DMS 273 treated with DMSO at 0.1 percent for 48 hours (cell line): ENCODE data around the gene RAP1GAP.
"Not testable (repeated sequence)": the region's sequence is repeated elsewhere in the genome, so short reads cannot be mapped to it uniquely, and the experiment has no call there.

ENCODE experiments used
- DNase-seq: peaks from one replicate; lab custom pipeline; 2025; lab: John Stamatoyannopoulos, UW

The RAP1GAP gene

DNA sequence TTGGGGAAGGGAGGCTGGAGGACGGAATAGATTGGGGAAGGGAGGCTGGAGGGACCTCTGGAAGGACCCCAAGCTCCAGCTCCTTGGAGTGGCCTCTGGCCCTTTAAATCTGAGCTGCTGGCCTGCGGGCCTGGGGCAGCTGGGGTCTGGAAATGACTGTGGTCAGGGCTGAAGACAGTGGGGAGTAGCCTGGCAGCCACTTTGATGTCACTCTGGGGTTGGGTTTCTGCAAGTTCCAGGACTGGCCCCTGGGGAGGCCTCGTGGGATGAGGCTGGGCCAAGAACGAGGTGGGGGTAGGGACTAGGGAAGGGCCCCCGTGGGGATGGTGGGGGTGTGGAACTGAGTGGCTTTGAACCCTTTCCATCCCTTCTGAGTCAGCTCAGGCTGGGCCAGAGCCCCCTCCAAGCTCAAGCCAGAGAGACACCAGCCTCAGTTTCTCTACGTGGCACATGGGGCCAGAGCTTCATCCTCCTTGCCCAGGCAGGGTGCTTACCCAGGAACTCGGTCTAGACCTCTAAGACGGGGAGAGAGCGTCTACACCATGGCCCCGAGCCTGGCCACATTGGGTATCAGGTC, 100.3 kb downstream of the RAP1GAP start:
- DNase-seq, result no peak

GRCh38 chr1:21568006-21568746, 101.0 kb downstream of the RAP1GAP start:
- DNase-seq, result no peak

- DNase-seq, result no peak
These were observed 101.7 kb downstream of the RAP1GAP start for GRCh38 chr1:21567241-21568005.

DNA sequence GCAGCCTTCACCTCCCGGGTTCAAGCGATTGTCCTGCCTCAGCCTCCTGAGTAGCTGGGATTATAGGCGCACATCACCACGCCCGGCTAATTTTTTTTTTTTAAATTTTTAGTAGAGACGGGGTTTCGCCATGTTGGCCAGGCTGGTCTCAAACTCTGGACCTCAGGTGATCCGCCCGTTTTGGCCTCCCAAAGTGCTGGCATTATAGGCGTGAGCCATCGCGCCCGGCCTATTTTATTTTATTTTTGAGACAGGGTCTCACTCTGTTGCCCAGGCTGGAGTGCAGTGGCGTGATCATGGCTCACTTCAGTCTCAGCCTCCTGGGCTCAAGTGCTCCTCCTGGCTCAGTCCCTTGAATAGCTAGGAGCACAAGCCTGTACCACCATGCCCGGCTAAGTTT, 102.8 kb downstream of the RAP1GAP start:
- not testable (repeated sequence) for DNase-seq

DNA sequence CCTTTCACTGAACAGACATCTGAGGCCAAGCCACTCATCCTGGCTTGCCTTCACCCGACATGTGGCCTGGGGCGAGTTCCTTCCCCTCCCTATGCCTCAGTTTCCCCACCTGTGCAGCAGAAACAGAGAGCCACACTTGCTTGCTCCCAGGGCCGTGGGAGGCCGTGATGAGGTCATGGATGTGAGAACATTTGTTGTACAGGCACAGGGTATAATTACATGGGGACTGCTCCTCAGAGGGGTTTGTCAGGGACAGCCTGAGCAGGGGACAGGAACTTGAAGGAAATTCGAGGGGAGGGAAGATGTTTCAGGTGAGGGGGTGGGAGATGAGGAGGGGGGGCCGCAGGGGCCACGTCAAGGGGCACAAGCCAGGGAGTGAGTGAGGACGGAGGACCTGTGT, 103.9 kb downstream of the RAP1GAP start:
- DNase-seq, result no peak

DNA sequence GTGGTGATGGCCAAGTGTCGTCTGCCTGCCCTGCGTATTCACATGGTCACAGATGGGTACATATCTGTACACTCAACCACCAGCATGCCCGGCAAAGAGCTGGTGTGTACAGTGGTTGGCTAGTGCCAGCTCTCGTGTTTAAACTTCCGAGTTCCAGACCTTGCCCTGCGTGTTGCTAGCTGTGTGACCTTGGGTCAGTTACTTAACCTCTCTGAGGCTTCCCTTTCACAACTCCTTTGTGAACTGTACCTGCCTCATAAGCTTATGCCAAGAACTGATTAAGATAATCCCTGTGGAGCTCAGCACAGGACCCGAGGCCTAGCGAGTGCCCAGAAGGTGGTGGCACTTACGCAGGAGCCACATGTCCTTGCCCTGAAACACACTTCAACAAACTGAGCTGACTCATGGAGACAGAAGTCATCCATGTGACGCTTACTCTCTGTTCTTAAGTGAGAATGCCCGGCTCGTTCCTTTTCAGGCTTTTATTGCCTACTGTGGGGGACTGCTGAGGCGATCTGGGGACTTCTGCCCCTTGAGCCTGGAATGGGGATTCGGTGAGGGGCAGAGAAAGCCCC, 104.5 kb downstream of the RAP1GAP start:
- no peak for DNase-seq

DNA sequence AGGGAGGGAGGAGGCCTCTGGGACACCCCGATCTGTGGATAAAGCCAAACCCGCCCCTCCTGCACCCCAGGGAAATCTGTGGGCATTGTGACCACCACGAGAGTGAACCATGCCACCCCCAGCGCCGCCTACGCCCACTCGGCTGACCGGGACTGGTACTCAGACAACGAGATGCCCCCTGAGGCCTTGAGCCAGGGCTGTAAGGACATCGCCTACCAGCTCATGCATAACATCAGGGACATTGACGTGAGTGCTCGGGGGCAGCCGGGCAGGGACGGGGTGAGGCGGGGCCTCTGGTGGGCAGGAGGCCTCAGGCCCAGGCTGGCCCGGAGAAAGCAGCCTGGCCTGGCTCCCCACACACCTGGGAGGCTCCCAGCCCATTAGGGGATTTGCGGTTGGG, 105.2 kb downstream of the RAP1GAP start:
- DNase-seq, result no peak

- DNase-seq, result no peak
These were observed 106.3 kb downstream of the RAP1GAP start for GRCh38 chr1:21562896-21563295.

- no peak for DNase-seq
These were observed 108.1 kb downstream of the RAP1GAP start for GRCh38 chr1:21560916-21561638.

- DNase-seq, result no peak
These were observed 109.2 kb downstream of the RAP1GAP start for GRCh38 chr1:21559788-21560567.

DNA sequence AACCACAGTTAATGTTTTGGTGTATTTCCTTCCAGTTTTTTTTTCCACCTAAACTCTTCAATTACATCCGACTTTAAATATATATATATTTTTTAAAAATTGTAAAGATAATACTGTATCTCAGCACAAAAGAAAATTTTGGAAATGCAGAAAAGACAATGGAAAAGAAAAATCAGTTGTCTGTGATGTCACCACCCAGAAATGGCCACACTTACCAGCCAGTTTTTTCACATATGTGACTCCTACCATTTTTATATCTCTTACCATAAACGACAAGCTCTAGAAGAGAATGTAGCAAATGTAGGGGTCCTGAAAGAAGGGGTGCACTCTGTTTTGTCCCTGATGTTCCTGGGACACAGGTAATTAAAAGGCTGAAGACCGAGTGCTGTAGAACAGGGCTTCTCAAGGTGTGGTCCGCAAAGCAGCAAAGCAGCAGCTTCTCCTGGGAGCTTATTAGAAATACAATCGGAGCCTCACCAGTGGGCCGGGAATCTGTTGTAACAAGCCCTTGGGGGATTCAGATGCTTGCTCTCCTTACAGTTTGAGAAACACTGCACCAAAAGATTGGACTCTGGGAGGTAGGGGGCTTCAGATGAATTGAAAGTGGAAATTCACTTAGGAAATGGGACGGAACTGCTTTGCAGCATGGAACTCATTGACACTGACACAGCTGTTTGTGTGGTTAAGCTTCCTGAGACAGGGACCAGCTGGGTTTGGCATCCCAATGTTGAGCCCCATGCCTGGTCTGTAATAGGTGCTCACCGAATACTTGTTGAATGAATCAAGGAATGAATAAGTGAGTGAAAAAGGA, 115.8 kb downstream of the RAP1GAP start:
- no peak for DNase-seq

DNA sequence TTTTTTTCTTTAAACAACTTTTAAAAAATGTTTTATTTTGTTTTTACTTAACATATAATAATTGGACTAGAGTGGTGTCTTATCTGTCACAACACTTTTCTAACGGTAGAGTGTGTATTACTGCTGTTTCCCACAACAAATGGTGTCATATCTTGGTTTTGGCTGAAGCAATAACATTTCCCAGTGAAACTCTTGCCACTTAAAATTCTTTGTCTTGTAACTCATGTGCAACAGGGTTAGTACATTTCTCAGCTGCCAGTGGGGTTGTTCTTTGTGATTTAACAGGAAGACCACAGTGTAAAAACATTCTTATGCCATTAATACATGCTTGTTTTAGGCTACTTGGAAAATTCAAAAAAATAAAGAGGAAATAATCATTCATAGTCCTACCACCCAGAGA, 116.4 kb downstream of the RAP1GAP start:
- no peak for DNase-seq

DNA sequence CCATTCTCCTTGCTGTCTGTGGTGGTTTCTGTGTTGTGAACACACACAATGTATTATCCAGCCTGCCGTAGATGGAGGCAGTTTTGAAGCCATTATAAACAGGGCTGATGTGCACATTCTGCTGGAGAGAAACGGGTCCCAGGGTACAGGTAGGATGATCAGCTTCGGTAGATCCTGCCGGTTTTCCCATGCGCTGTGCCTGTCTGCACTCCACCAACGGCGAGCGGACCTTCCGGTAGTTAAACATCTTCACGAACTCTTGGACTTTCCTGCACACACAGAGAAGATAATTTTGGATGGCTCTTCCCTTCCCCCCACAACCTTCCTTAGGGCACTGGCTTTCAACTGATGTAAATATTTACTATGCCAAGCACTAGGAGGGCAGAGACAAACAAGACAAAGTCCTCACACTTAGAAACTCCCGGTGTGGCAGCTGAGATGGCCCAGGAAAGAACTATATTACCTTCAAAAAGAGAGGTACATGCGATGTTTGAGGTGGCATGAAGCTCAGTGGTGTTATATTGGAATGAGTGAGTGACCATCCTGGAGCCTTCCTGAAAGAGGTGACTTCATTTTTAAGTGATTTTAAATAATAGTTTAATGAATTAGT, 118.2 kb downstream of the RAP1GAP start:
- DNase-seq, result no peak

- no peak for DNase-seq
These were observed 119.1 kb downstream of the RAP1GAP start for GRCh38 chr1:21550097-21550496.

- no peak for DNase-seq
These were observed 121.3 kb downstream of the RAP1GAP start for GRCh38 chr1:21547876-21548275.
